K562 (cell line): ENCODE results near the gene GTF2A2. TPM values are rescaled to one million over a fixed set of nuclear protein-coding genes. Genes with fewer than 3 reads are reported as not detected.

Source experiments
- ATAC-seq: fragments of 200-7000 bp; cut with Tn5 transposase; 3 replicates; pipeline ENCODE4 v1.9.1; 2020; ENCODE audit warnings: moderate library complexity
- BruUV-seq: library from RNA; stranded (reverse); fragments of 400-500 nt; replicated peaks from 2 replicates; lab custom pipeline; 2021; lab: Mats Ljungman, UMichigan
- CTCF ChIA-PET: fragments of 300-600 bp; formaldehyde crosslinking; extraction: SDS; loops from one replicate; lab custom pipeline; 2021; ENCODE audit warnings: low intra/inter-chr PET ratio; lab: Yijun Ruan, JAX
- POLR2A ChIA-PET: fragments of 300-600, 350-650 bp; sonication (Branson Sonifier 250); formaldehyde crosslinking; extraction: SDS; loops from one replicate; lab custom pipeline; 2021; ENCODE audit warnings: antibody characterized with exemption, inconsistent platforms; lab: Yijun Ruan, JAX
- DNase-seq, 4 experiments: peaks; one replicate each; pipeline versions ENCODE4 v3.0.0 to v3.0.0-alpha.2; 2011 to 2018; ENCODE audit warnings: low spot score in 3 of 4, mixed read lengths in 3 of 4; ENCODE audit errors: extremely low read depth in 1 of 4
- FAIRE-seq: peaks from 2 replicates; lab custom pipeline; 2011; peaks lifted over from hg19 to GRCh38; lab: Jason Lieb, UNC
- H2AFZ ChIP-seq: 2 replicates; pipeline ENCODE4 v1.6.0; 2011; ENCODE audit warnings: low read depth, low read length, control low read depth, inconsistent platforms
- H3K27ac ChIP-seq: fragments of 200-600 bp; 3 replicates; pipeline ENCODE4 v1.8.0; 2011; ENCODE audit warnings: low read depth, mild to moderate bottlenecking, control low read depth, inconsistent platforms, low read length, moderate library complexity, mixed read lengths; ENCODE audit errors: extremely low read depth
- H3K27me3 ChIP-seq, 2 experiments: fragments of 300-600 bp in 1 of 2; 2 replicates in 1 of 2; 3 replicates in 1 of 2; pipeline versions ENCODE4 v1.6.0 to v1.8.0; 2011; ENCODE audit warnings: inconsistent platforms in 2 of 2, low read length in 2 of 2, mild to moderate bottlenecking in 1 of 2, mixed read lengths in 1 of 2, moderate library complexity in 1 of 2; ENCODE audit not compliant: control insufficient read depth in 2 of 2, insufficient read depth in 2 of 2
- H3K36me3 ChIP-seq: fragments of 300-600 bp; 3 replicates; pipeline ENCODE4 v1.8.0; 2011; ENCODE audit warnings: mild to moderate bottlenecking, low read length, inconsistent platforms; ENCODE audit not compliant: control insufficient read depth, insufficient read depth
- H3K4me1 ChIP-seq, 2 experiments: fragments of 200-600 bp in 1 of 2; replicated peaks in 1 of 2; 2 replicates in 1 of 2; 3 replicates in 1 of 2; pipeline versions ENCODE4 v1.5.1 to v1.8.0; 2011; ENCODE audit warnings: inconsistent platforms in 2 of 2, low read length in 2 of 2, mild to moderate bottlenecking in 1 of 2, mixed read lengths in 1 of 2, moderate library complexity in 1 of 2; ENCODE audit not compliant: control insufficient read depth in 2 of 2, insufficient read depth in 2 of 2
- H3K4me2 ChIP-seq: 2 replicates; pipeline ENCODE4 v1.6.1; 2011; ENCODE audit warnings: low read length, control low read depth, inconsistent platforms, mixed read lengths; ENCODE audit not compliant: insufficient read depth
- H3K4me3 ChIP-seq: fragments of 200-600 bp; sonication (generic), shearing (Covaris generic); 2 replicates; pipeline ENCODE4 v1.5.1; 2016; ENCODE audit warnings: control low read depth, inconsistent platforms
- H3K79me2 ChIP-seq: fragments of 200-600 bp; 3 replicates; pipeline ENCODE4 v1.8.0; 2011; ENCODE audit warnings: low read length, inconsistent platforms; ENCODE audit not compliant: control insufficient read depth, insufficient read depth
- H3K9ac ChIP-seq, 2 experiments: 2 replicates each; pipeline versions ENCODE4 v1.6.0 to v1.6.1; 2011; ENCODE audit warnings: low read depth in 2 of 2, low read length in 2 of 2, control low read depth in 1 of 2, inconsistent platforms in 1 of 2, mild to moderate bottlenecking in 1 of 2, mixed read lengths in 1 of 2; ENCODE audit not compliant: insufficient read depth in 1 of 2
- H3K9me1 ChIP-seq: one replicate; pipeline ENCODE4 v1.6.0; 2011; ENCODE audit warnings: inconsistent platforms, mild to moderate bottlenecking, low read length, moderate library complexity; ENCODE audit not compliant: control insufficient read depth, insufficient read depth
- H3K9me3 ChIP-seq: replicated peaks from 2 replicates; pipeline ENCODE4 v1.5.1; 2011; ENCODE audit warnings: low read depth, low read length, inconsistent platforms; ENCODE audit not compliant: control insufficient read depth, insufficient read depth
- H4K20me1 ChIP-seq: replicated peaks from 2 replicates; pipeline ENCODE4 v1.6.1; 2011; ENCODE audit warnings: low read length, inconsistent platforms, mixed read lengths; ENCODE audit not compliant: control insufficient read depth, insufficient read depth
- CTBP1 ChIP-seq: fragments of 450-650 bp; IDR thresholded peaks from 2 replicates; pipeline ENCODE4 v1.6.1; 2016; ENCODE audit warnings: borderline replicate concordance
- RNF2 ChIP-seq: sonication (generic); IDR thresholded peaks from 2 replicates; pipeline ENCODE4 v1.6.1; 2016
- ZNF408 ChIP-seq: fragments of 250-450 bp; sonication (Bioruptor Pico); IDR thresholded peaks from 2 replicates; pipeline ENCODE4 v1.4.0; 2020; ENCODE audit warnings: low read depth, mild to moderate bottlenecking, moderate library complexity
- ZNF444 ChIP-seq: fragments of 250-450 bp; sonication (Bioruptor Pico); IDR thresholded peaks from 2 replicates; pipeline ENCODE4 v1.4.0; 2020; ENCODE audit warnings: mild to moderate bottlenecking, moderate library complexity
- ZNF445 ChIP-seq: fragments of 250-450 bp; sonication (Bioruptor Pico); IDR thresholded peaks from 2 replicates; pipeline ENCODE4 v1.4.0; 2020; ENCODE audit warnings: low read depth, mild to moderate bottlenecking, moderate library complexity
- ZNF764 ChIP-seq: fragments of 250-450 bp; sonication (Bioruptor Pico); IDR thresholded peaks from 2 replicates; pipeline ENCODE4 v1.4.0; 2020; ENCODE audit warnings: low read depth, mild to moderate bottlenecking, moderate library complexity
- in situ Hi-C: fragments of 300-500 bp; cut with MboI; formaldehyde crosslinking; loops from 4 replicates; pipeline ENCODE4 v1.15.0; 2018; ENCODE audit warnings: inconsistent platforms, mixed read lengths
- intact Hi-C: fragments of 100-400 bp; cut with micrococcal nuclease; formaldehyde crosslinking; loops from 2 replicates; pipeline ENCODE4 v1.14.2; 2022
- polyA plus RNA-seq, 8 experiments: library from polyadenylated mRNA; depleted of rRNA in 4 of 8; stranded (reverse) in 5 of 8; unstranded in 3 of 8; fragments of >200 nt; fragmentation: Nextera tagmentation in 2 of 8; fragmentation: Illumina TruSeq in 1 of 8; extraction: Ambion mirVana in 2 of 8; extraction: Trizol in 1 of 8; gene quantifications; 2 replicates each; pipeline versions ENCODE4 v1.2.1 to v1.2.3, GENCODE V29; 2011 to 2014; ENCODE audit warnings: inconsistent platforms in 1 of 8, missing spikeins in 1 of 8
- total RNA-seq, 7 experiments: library from RNA; depleted of rRNA in 6 of 7; stranded (reverse); fragments of >200 nt in 6 of 7; fragmentation: Illumina TruSeq in 2 of 7; extraction: Trizol in 2 of 7; gene quantifications; 2 replicates each; pipeline versions ENCODE4 v1.2.1 to v1.2.3, GENCODE V29; 2011 to 2021; ENCODE audit warnings: low replicate concordance in 1 of 7
- TF ChIP-seq, protein P1 (sequence below): sonication (generic); formaldehyde crosslinking; IDR thresholded peaks from 2 replicates; pipeline ENCODE4 v1.8.0; 2022; ENCODE audit warnings: missing genetic modification reagents, mild to moderate bottlenecking, borderline replicate concordance

Gene GTF2A2
- total and polyA plus RNA-seq, 9 of the 15 experiments (the other 6 are each of a cell fraction or from before 2014, with no cell fraction given), result 128 to 656 (median 172) TPM

GRCh38 chr15:59596640-59597039, 60.7 kb downstream of the GTF2A2 start:
- DNase-seq (no peak), FAIRE-seq (no peak), ATAC-seq (no peak)
- in situ Hi-C loops, result no loop called here
- Histone ChIP-seq H3K9me3 (no peaks in the 10 kb centered on the region), H2AFZ (no peak overlapping the region), H3K4me3 (no peak overlapping the region), H3K36me3 (no peaks in the 10 kb centered on the region), H3K4me1 (no peaks in the 10 kb centered on the region), H3K9me1 (no peaks in the 10 kb centered on the region), H3K4me2 (no peak overlapping the region), H3K27ac (no peak overlapping the region), H3K9ac (no peak overlapping the region), H3K79me2 (no peaks in the 10 kb centered on the region), H4K20me1 (no peaks in the 10 kb centered on the region), H3K27me3 (peaks cover 0 to 3% of the 10 kb centered on the region in 2 experiments; a peak in 3 of 5 replicates)
- no TSS peak for BruUV-seq
- intact Hi-C loops, result no loop called here
- ChIA-PET CTCF (no interaction called here), POLR2A (no interaction called here)
- TF ChIP-seq RNF2 (no peak), ZNF764 (CRISPR knock-in tag) (no peak), CTBP1 (no peak), ZNF408 (CRISPR knock-in tag) (no peak), ZNF444 (CRISPR knock-in tag) (no peak), ZNF445 (CRISPR knock-in tag) (no peak)
- TF ChIP-seq, protein P1, sequence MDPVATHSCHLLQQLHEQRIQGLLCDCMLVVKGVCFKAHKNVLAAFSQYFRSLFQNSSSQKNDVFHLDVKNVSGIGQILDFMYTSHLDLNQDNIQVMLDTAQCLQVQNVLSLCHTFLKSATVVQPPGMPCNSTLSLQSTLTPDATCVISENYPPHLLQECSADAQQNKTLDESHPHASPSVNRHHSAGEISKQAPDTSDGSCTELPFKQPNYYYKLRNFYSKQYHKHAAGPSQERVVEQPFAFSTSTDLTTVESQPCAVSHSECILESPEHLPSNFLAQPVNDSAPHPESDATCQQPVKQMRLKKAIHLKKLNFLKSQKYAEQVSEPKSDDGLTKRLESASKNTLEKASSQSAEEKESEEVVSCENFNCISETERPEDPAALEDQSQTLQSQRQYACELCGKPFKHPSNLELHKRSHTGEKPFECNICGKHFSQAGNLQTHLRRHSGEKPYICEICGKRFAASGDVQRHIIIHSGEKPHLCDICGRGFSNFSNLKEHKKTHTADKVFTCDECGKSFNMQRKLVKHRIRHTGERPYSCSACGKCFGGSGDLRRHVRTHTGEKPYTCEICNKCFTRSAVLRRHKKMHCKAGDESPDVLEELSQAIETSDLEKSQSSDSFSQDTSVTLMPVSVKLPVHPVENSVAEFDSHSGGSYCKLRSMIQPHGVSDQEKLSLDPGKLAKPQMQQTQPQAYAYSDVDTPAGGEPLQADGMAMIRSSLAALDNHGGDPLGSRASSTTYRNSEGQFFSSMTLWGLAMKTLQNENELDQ (CRISPR knock-in tag), result no peak
